ENCODE results near the gene STRA6. TPM values are rescaled to one million over a fixed set of nuclear protein-coding genes. Genes with fewer than 3 reads are reported as not detected.
A peak's percentile ranks its signal among the peaks of the same experiment; 100 is the strongest.

STRA6 gene, protein sequence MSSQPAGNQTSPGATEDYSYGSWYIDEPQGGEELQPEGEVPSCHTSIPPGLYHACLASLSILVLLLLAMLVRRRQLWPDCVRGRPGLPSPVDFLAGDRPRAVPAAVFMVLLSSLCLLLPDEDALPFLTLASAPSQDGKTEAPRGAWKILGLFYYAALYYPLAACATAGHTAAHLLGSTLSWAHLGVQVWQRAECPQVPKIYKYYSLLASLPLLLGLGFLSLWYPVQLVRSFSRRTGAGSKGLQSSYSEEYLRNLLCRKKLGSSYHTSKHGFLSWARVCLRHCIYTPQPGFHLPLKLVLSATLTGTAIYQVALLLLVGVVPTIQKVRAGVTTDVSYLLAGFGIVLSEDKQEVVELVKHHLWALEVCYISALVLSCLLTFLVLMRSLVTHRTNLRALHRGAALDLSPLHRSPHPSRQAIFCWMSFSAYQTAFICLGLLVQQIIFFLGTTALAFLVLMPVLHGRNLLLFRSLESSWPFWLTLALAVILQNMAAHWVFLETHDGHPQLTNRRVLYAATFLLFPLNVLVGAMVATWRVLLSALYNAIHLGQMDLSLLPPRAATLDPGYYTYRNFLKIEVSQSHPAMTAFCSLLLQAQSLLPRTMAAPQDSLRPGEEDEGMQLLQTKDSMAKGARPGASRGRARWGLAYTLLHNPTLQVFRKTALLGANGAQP
- total RNA-seq = 10 to 100 TPM in 6 of 8 experiments, 1 to 10 TPM in 2; 1.7 to 53.9 (median 14.3) TPM

DNA sequence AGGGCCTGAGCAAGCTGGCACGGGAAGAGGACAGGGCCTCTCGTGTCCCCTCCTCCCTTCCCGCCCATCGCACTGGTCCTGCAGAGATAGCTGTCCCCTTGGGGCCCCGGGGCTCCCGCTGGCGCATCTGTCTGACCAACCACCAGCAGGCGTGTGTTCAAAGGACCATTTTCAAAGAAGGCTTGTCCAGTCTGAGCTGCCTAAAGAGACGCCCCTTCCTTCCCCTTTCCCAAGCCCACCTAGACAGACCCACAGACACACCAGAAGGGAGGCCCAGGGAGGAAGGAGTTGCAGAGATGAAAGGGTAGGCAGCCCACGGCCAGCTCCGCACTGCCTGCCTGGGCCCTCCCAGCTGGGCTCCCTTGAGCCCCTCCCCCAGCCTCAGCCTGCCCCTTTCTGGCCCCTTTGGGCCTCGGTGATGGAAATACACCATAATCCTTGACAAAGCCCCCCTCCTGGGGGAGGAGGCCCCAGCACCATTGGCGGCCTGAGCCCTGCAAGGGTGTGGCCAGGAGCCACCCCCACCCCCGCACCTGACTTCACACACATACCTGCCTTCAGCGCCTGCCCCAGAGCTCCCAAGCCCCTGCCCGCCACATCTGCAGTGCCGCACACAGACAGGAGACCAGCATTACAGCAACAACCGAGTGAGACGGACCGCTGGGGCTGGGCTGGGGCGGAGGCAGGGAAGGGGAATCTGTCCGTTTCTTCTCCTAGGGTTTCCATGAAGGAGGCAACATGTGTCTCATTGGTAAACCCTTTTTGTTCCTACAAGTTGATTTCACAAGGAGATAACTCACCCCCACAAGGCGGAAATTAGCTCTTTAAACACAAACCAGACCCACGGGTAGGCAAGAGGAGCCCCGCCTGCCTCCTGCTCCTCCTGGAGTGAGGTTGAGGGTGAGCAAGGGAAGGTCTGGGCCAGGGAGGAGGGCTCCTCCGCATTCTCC lies at the start of gene STRA6:
STRA6 (minus strand) TSS at position 336 of the 950 bp plus-strand sequence. CDS start 520 bp downstream, outside the sequence.
- peak in 7 of 8 experiments; percentile 2 to 78 (median 77) for ATAC-seq (replicated peaks in 6 of 8)
- in situ Hi-C loops (cut with MboI; ENCODE audit: low pct_unique_long_range_greater_than_20kb in 2 of 9, low sequenced_read_pairs in 9 of 9, unreplicated experiment in 9 of 9) = no loop called here
- Histone ChIP-seq H3K4me1 (replicated peaks in 1 of 2) (peaks cover 48 to 56% of the 10 kb centered on the region in 2 donors), H3K27ac (peak within 1 kb of the TSS; percentile 74 to 86), H3K4me3 (peak within 1 kb of the TSS in 4 of 5 donors; percentile 10 to 38 (median 17))
- 0 to 80% (median 48%) methylated on average over 1 to 4 of the region's 26 CpGs; no CpG with 5 or more reads in 4 of the 10 experiments for WGBS, 10 experiments

GRCh38 chr15:74252291-74252690 lies 49.7 kb upstream of the STRA6 start:
- Histone ChIP-seq H3K4me3 (no peak overlapping the region), H3K4me1 (replicated peaks in 1 of 2) (peaks cover 23 to 25% of the 10 kb centered on the region in 2 donors), H3K27ac (peak overlapping the region in 1 of 2 donors; percentile 25)
- in situ Hi-C loops (cut with MboI; ENCODE audit: low pct_unique_long_range_greater_than_20kb in 2 of 9, low sequenced_read_pairs in 9 of 9, unreplicated experiment in 9 of 9) = no loop called here
- WGBS, 10 experiments = 80 to 89% methylated on average over 2 to 5 of the region's 6 CpGs; no CpG with 5 or more reads in 8 of the 10 experiments
- peak in 7 of 8 experiments; percentile 46 to 82 (median 76) for ATAC-seq (replicated peaks in 6 of 8)

- no peak for ATAC-seq (replicated peaks in 6 of 8)
- H3K4me1 ChIP-seq (replicated peaks in 1 of 2) = peaks cover 25 to 26% of the 10 kb centered on the region in 2 donors
- no peak overlapping the region for H3K4me3 ChIP-seq
- in situ Hi-C loops (cut with MboI; ENCODE audit: low pct_unique_long_range_greater_than_20kb in 2 of 9, low sequenced_read_pairs in 9 of 9, unreplicated experiment in 9 of 9) = no loop called here
- 60 to 100% (median 80%) methylated on average over 1 to 3 of the region's 5 CpGs; no CpG with 5 or more reads in 4 of the 10 experiments for WGBS, 10 experiments
- H3K27ac ChIP-seq = no peak overlapping the region
Observed at GRCh38 chr15:74251131-74251811, 48.7 kb upstream of the STRA6 start.

DNA sequence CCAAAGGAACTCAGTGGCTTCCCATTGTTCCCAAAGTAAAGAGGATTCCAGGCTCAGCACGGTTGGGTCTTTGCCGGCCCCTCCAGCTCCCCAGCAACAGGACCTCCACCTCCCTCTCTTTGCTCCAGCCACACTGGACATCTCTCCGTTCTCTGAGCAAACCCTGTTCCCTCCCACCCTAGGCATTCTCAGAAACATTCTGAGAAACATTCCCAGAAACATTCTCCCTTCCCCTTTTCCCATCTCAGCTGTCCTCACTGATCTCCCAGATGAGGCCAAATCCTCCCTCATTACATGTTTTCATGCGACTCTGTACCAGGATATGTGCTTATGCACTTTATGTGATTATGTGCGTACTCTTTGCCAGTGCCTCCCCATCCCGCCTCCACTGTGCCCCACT lies 47.7 kb upstream of the STRA6 start:
- peak in 1 of 8 experiments; percentile 6 for ATAC-seq (replicated peaks in 6 of 8)
- in situ Hi-C loops (cut with MboI; ENCODE audit: low pct_unique_long_range_greater_than_20kb in 2 of 9, low sequenced_read_pairs in 9 of 9, unreplicated experiment in 9 of 9) = no loop called here
- H3K4me3 ChIP-seq = no peak overlapping the region
- H3K4me1 ChIP-seq (replicated peaks in 1 of 2) = peaks cover 33 to 34% of the 10 kb centered on the region in 2 donors
- WGBS, 10 experiments = 58 to 100% (median 79%) methylated on average over 2 to 5 of the region's 6 CpGs; no CpG with 5 or more reads in 4 of the 10 experiments
- H3K27ac ChIP-seq = no peak overlapping the region

- Histone ChIP-seq H3K4me1 (replicated peaks in 1 of 2) (peaks cover 48 to 52% of the 10 kb centered on the region in 2 donors), H3K4me3 (peak overlapping the region in 1 of 5 donors; percentile 1), H3K27ac (peak overlapping the region; percentile 44 to 59)
- ATAC-seq (replicated peaks in 6 of 8) = peak; percentile 42 to 91 (median 90)
- WGBS, 10 experiments = 0 to 10% (median 6%) methylated on average over 1 to 4 of the region's 36 CpGs; no CpG with 5 or more reads in 6 of the 10 experiments
- in situ Hi-C loops (cut with MboI; ENCODE audit: low pct_unique_long_range_greater_than_20kb in 2 of 9, low sequenced_read_pairs in 9 of 9, unreplicated experiment in 9 of 9) = no loop called here
Observed at GRCh38 chr15:74245342-74245931, 42.9 kb upstream of the STRA6 start.

DNA sequence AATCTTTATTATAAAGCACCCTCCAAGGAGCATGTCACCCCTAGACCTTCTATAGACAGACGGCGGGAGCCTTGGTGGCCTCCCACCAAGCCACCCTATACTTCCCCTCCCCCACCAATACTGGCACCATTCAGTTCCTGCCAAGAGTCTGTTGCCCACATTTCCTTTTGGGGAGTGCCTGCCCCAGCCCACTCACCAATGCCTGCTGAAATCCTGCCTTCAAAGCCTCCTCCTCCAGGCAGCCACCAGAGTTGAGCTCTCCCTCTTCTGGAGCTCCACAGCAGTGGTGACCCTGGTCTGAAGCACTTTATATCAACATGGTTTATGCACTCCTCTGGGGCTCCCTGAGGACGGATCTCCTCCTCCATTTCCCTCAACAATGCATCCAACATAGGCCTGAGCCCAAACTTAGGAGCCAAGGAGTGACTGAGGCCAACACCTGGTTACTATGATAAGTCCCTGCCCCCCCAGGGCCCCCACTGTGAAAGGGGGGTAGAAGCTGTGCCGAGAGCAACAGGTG lies 42.3 kb upstream of the STRA6 start:
- peaks cover 53 to 56% of the 10 kb centered on the region in 2 donors for H3K4me1 ChIP-seq (replicated peaks in 1 of 2)
- ATAC-seq (replicated peaks in 6 of 8) = peak in 4 of 8 experiments; percentile 0 to 1 (median 0)
- WGBS, 10 experiments = 21 to 100% (median 58%) methylated on average over 1 to 2 of the region's 4 CpGs; no CpG with 5 or more reads in 6 of the 10 experiments
- H3K4me3 ChIP-seq = no peak overlapping the region
- in situ Hi-C loops (cut with MboI; ENCODE audit: low pct_unique_long_range_greater_than_20kb in 2 of 9, low sequenced_read_pairs in 9 of 9, unreplicated experiment in 9 of 9) = no loop called here
- peak overlapping the region; percentile 44 to 59 for H3K27ac ChIP-seq

DNA sequence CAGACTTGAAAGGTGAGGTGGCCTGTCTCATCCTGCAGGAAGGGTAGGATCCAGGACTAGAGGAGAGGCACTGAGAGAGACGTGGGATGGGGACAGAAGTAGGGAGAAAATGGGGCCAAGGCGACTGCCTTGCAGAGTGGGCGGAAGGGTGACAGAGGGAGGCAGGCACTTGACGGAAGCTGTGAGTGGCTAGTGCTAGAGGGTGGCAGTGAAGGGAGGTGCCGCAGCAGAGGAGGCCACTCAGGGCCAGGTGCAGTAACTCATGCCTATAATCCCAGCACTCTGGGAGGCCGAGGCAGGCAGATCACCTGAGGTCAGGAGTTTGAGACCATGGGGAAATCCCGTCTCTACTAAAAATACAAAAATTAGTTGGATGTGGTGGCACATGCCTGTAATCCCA lies 40.8 kb upstream of the STRA6 start:
- 74 to 100% (median 88%) methylated on average over 1 to 6 of the region's 7 CpGs; no CpG with 5 or more reads in 4 of the 10 experiments for WGBS, 10 experiments
- in situ Hi-C loops (cut with MboI; ENCODE audit: low pct_unique_long_range_greater_than_20kb in 2 of 9, low sequenced_read_pairs in 9 of 9, unreplicated experiment in 9 of 9) = no loop called here
- ATAC-seq (replicated peaks in 6 of 8) = no peak
- no peak overlapping the region for H3K27ac ChIP-seq
- H3K4me1 ChIP-seq (replicated peaks in 1 of 2) = peaks cover 56 to 67% of the 10 kb centered on the region in 2 donors
- no peak overlapping the region for H3K4me3 ChIP-seq

- in situ Hi-C loops (cut with MboI; ENCODE audit: low pct_unique_long_range_greater_than_20kb in 2 of 9, low sequenced_read_pairs in 9 of 9, unreplicated experiment in 9 of 9) = no loop called here
- peak; percentile 5 to 60 (median 44) for ATAC-seq (replicated peaks in 6 of 8)
- Histone ChIP-seq H3K27ac (peak overlapping the region in 1 of 2 donors; percentile 44), H3K4me3 (no peak overlapping the region), H3K4me1 (replicated peaks in 1 of 2) (peaks cover 56 to 67% of the 10 kb centered on the region in 2 donors)
- WGBS, 10 experiments = 35 to 100% (median 91%) methylated on average over 1 to 4 of the region's 11 CpGs; no CpG with 5 or more reads in 2 of the 10 experiments
Observed at GRCh38 chr15:74242441-74243185, 40.0 kb upstream of the STRA6 start.

DNA sequence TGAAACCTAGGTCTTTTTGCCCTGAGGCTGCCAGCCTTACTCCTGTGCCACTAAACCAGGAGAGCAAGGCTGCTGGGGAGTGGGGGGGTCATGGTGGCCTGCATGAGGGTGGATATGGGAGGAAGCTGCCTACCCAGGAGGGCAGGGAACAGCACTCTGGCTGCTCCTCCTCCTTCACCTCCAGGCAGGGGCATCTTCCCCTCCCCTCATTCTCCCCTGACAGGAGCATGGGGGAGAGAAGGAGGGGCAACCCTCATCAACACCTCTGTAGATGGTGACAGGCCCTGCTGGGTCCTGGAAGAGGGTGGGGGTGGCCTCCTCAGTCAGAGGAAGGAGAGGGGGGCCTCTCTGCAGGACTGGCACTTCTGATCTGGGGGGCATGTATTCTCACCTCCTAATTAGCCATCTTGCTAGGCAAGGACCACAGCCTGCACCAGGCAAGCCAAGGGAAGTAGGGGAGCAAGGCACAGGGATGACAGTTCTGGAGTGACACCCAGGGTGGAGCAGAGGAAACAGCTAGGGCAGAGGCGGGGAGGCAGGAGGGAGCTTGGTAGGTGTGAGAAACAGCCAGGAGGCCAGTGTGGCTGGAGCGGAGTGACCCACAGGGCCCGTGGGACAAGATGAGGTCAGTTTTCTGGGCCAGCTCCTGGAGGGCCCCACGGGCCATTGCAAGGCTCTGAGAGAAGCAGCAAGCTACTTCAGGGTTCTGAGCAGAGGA lies 38.5 kb upstream of the STRA6 start:
- Histone ChIP-seq H3K4me1 (replicated peaks in 1 of 2) (peaks cover 49 to 59% of the 10 kb centered on the region in 2 donors), H3K27ac (peak overlapping the region in 1 of 2 donors; percentile 43), H3K4me3 (no peak overlapping the region)
- in situ Hi-C loops (cut with MboI; ENCODE audit: low pct_unique_long_range_greater_than_20kb in 2 of 9, low sequenced_read_pairs in 9 of 9, unreplicated experiment in 9 of 9) = no loop called here
- 33 to 100% (median 67%) methylated on average over 1 to 3 of the region's 4 CpGs; no CpG with 5 or more reads in 5 of the 10 experiments for WGBS, 10 experiments
- ATAC-seq (replicated peaks in 6 of 8) = no peak

GRCh38 chr15:74240002-74240568 lies 37.5 kb upstream of the STRA6 start:
- in situ Hi-C loops (cut with MboI; ENCODE audit: low pct_unique_long_range_greater_than_20kb in 2 of 9, low sequenced_read_pairs in 9 of 9, unreplicated experiment in 9 of 9) = no loop called here
- WGBS, 10 experiments = 60 to 80% methylated on average over 1 of the region's 5 CpGs; no CpG with 5 or more reads in 8 of the 10 experiments
- no peak overlapping the region for H3K27ac ChIP-seq
- H3K4me3 ChIP-seq = no peak overlapping the region
- peaks cover 41 to 52% of the 10 kb centered on the region in 2 donors for H3K4me1 ChIP-seq (replicated peaks in 1 of 2)
- ATAC-seq (replicated peaks in 6 of 8) = peak; percentile 15 to 91 (median 56)
